LNCaP clone FGC (cell line): ENCODE measurements around the gene PRELP.

Experiments used
- DNase-seq: peaks from one replicate; pipeline ENCODE4 v3.0.0-alpha.2; 2011; ENCODE audit warnings: low read depth
- H3K4me3 ChIP-seq: 2 replicates; pipeline ENCODE4 v1.5.1; 2011; ENCODE audit warnings: mild to moderate bottlenecking, low read depth, low read length, control low read depth
- CTCF ChIP-seq: IDR thresholded peaks from 2 replicates; pipeline ENCODE4 v1.5.1; 2012; ENCODE audit warnings: mild to moderate bottlenecking; ENCODE audit not compliant: control insufficient read depth, insufficient read depth; ENCODE audit errors: extremely low read depth

Gene PRELP

GRCh38 chr1:203467550-203467921, 8.1 kb upstream of the PRELP start:
- H3K4me3 ChIP-seq = no peak overlapping the region
- no peak for TF ChIP-seq CTCF
- no peak for DNase-seq

DNA sequence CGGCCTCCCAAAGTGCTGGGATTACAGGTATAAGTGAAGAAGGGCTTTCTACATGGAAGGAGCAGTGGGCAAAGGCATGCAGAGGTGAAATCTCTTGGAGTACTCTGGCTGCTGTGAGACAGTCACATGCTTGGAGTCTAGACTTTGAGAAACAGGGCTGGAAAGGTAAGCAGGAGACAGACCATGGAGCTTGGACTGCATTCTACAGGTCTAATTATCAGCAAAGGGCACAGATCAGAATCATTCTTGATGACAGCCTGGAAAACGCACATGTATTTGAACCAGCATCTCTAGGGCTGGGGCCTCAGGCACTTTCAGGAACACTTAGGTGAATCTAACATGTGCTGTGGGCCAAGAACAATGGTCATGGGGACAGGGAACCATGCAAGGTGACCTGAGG, 7.3 kb upstream of the PRELP start:
- H3K4me3 ChIP-seq = no peak overlapping the region
- no peak for DNase-seq
- no peak for TF ChIP-seq CTCF

GRCh38 chr1:203470240-203470639, 5.4 kb upstream of the PRELP start:
- no peak overlapping the region for H3K4me3 ChIP-seq
- DNase-seq = no peak
- no peak for TF ChIP-seq CTCF

GRCh38 chr1:203471841-203472240, 3.8 kb upstream of the PRELP start:
- DNase-seq = no peak
- no peak for TF ChIP-seq CTCF
- no peak overlapping the region for H3K4me3 ChIP-seq

DNA sequence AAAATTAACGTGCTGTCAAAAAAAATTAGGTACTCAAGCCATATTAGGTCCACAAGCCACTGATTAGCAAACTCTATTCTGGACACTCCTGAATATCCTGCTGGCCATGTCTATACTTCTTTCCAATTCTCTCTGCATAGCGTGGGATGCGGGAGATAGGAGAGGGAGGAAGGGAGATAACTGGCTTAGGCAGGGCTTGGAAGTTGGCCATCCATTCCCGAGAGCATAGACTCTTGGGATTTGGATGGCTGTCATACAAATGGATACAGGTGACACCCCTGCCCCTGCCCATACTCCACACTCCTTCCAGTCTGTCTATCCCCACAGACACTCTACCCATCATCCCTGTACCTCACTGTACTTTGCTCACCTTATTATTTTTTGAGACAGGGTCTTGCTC, 2.3 kb upstream of the PRELP start:
- no peak overlapping the region for H3K4me3 ChIP-seq
- no peak for DNase-seq
- no peak for TF ChIP-seq CTCF

- H3K4me3 ChIP-seq = no peak overlapping the region
- no peak for DNase-seq
- TF ChIP-seq CTCF = no peak
These were observed 1.8 kb upstream of the PRELP start for GRCh38 chr1:203473781-203474305.

- DNase-seq = no peak
- TF ChIP-seq CTCF = no peak
- no peak overlapping the region for H3K4me3 ChIP-seq
These were observed 709 bp downstream of the PRELP start for GRCh38 chr1:203476216-203476814.
